Measurements from ENCODE around the gene MARCHF3. TPM values are rescaled to one million over a fixed set of nuclear protein-coding genes. Genes with fewer than 3 reads are reported as not detected.

MARCHF3 gene
- total and polyA plus RNA-seq, 2 donors from 2014 or later, result 1.5 to 8.0 TPM

DNA sequence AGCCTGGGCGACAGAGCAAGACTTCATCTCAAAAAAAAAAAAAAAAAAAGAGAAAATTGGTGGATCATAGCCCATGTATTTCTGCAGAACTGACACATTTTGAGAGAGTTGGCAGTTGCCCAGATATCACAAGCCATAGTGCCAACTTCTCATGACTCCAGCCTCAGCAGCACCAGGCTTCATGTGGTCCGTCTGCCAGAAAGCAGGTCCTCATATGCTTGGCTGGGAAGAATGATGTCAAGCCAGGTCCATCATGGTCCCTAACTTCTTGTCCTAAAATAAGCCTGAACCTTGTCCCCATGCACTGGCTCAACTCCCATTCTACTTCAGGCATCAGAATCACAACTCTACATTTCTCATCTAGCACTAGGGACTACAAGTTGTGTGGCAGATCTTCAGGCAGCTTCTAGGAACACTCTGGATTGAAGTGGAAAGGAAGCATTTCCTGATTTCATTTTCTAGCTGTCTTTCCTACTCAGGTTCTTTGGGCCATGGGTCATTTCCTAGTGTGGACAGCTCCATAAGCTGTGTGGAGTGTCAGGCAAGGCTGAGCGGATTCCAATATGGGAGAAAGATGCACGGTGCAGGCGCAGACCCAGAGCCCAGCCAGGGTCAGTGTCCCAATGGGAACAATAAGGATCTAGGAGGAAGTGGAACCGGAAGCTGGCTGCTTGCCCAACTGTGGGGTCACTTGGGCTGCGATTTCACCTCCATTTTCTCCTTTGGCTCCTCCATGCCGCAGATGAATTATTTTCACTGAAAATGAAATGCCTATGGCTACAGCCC is 163.3 kb downstream of the MARCHF3 start:
- H3K27ac ChIP-seq (ENCODE audit: low read depth in 2 of 2, low read length in 2 of 2), result no peak overlapping the region
- no peaks in the 10 kb centered on the region for H3K9me3 ChIP-seq (ENCODE audit: control insufficient read depth in 2 of 3, insufficient read depth in 1 of 3, low read length in 3 of 3)
- no peak overlapping the region for H3K4me3 ChIP-seq (ENCODE audit: low read length in 3 of 3)
- intact Hi-C loops (cut with DNase I), result no loop called here
- H3K27me3 ChIP-seq (ENCODE audit: control insufficient read depth, insufficient read depth, low read length), result no peaks in the 10 kb centered on the region
- peaks cover 0 to 6% (median 0%) of the 10 kb centered on the region in 3 donors for H3K4me1 ChIP-seq (ENCODE audit: control insufficient read depth in 2 of 3, insufficient read depth in 2 of 3, low read depth in 1 of 3, low read length in 3 of 3)
- no peak for FAIRE-seq
- no peak for DNase-seq
- TF ChIP-seq, protein P1, sequence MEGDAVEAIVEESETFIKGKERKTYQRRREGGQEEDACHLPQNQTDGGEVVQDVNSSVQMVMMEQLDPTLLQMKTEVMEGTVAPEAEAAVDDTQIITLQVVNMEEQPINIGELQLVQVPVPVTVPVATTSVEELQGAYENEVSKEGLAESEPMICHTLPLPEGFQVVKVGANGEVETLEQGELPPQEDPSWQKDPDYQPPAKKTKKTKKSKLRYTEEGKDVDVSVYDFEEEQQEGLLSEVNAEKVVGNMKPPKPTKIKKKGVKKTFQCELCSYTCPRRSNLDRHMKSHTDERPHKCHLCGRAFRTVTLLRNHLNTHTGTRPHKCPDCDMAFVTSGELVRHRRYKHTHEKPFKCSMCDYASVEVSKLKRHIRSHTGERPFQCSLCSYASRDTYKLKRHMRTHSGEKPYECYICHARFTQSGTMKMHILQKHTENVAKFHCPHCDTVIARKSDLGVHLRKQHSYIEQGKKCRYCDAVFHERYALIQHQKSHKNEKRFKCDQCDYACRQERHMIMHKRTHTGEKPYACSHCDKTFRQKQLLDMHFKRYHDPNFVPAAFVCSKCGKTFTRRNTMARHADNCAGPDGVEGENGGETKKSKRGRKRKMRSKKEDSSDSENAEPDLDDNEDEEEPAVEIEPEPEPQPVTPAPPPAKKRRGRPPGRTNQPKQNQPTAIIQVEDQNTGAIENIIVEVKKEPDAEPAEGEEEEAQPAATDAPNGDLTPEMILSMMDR (IDR thresholded peaks at IDR 0.05; ENCODE audit: borderline replicate concordance, extremely low read depth, insufficient read depth), result no peak
- no peak overlapping the region for H3K9ac ChIP-seq (ENCODE audit: low read length in 3 of 3)
- no peaks in the 10 kb centered on the region for H3K36me3 ChIP-seq (ENCODE audit: control insufficient read depth in 2 of 3, insufficient read depth in 3 of 3, low read length in 3 of 3)

DNA sequence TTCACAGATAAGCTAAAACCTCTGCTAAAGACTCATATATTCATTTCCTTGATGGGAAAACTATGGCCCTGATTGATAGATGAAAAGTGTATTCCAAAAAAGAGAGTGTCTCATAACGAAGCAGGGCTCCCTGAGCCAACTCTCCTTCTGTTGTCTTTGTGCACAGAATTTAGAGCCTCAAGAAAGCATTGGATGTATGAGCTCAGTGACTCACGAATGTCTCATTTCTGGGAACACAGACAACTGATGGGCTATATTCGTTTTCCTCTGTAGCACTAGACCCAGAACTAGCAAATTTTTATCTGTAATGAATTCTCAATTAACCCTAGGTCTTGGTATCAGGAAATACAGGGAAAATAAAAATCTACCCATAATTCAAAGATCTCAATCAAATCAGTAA is 165.1 kb downstream of the MARCHF3 start:
- Histone ChIP-seq H3K9me3 (ENCODE audit: control insufficient read depth in 2 of 3, insufficient read depth in 1 of 3, low read length in 3 of 3) (no peaks in the 10 kb centered on the region), H3K4me3 (ENCODE audit: low read length in 3 of 3) (no peak overlapping the region), H3K9ac (ENCODE audit: low read length in 3 of 3) (no peak overlapping the region), H3K27me3 (ENCODE audit: control insufficient read depth, insufficient read depth, low read length) (no peaks in the 10 kb centered on the region), H3K4me1 (ENCODE audit: control insufficient read depth in 2 of 3, insufficient read depth in 2 of 3, low read depth in 1 of 3, low read length in 3 of 3) (peaks cover 0 to 6% (median 0%) of the 10 kb centered on the region in 3 donors), H3K36me3 (ENCODE audit: control insufficient read depth in 2 of 3, insufficient read depth in 3 of 3, low read length in 3 of 3) (no peaks in the 10 kb centered on the region), H3K27ac (ENCODE audit: low read depth in 2 of 2, low read length in 2 of 2) (no peak overlapping the region)
- intact Hi-C loops (cut with DNase I), result no loop called here
- FAIRE-seq (no peak), DNase-seq (no peak)
- TF ChIP-seq, protein P1 (IDR thresholded peaks at IDR 0.05; ENCODE audit: borderline replicate concordance, extremely low read depth, insufficient read depth), result no peak

DNA sequence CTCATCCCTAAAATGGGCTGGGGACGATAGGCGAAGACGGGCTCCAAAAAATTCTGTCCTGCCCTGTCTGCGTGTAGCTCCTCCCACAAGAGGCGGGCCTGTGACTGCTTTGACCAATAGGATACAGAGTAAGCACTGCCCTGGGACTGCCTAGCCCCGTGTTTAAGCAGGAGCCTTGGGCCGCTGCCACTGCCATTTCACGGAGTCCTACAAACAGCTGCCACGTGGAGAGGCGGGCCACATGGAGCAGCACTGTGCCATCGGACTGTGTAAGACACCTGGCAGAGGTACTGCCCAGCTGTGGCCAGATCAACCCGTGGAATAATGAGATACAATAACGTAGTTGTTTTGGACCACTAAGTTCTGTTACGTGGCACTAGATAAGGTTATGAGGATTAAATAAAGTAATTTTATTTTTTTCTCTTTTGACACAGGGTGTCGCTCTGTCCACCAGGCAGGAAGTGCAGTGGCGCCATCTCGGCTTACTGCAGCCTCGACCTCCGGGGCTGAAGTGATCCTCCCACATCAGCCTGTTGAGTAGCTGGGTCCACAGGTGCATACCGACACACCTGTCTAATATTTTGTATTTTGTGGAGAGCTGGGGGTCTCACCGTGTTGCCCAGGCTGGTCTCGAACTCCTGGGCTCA is 166.2 kb downstream of the MARCHF3 start:
- no peak overlapping the region for H3K4me3 ChIP-seq (ENCODE audit: low read length in 3 of 3)
- no peaks in the 10 kb centered on the region for H3K36me3 ChIP-seq (ENCODE audit: control insufficient read depth in 2 of 3, insufficient read depth in 3 of 3, low read length in 3 of 3)
- H3K27me3 ChIP-seq (ENCODE audit: control insufficient read depth, insufficient read depth, low read length), result no peaks in the 10 kb centered on the region
- no peak overlapping the region for H3K27ac ChIP-seq (ENCODE audit: low read depth in 2 of 2, low read length in 2 of 2)
- no peak for DNase-seq
- intact Hi-C loops (cut with DNase I), result no loop called here
- H3K9ac ChIP-seq (ENCODE audit: low read length in 3 of 3), result no peak overlapping the region
- peaks cover 0 to 5% (median 0%) of the 10 kb centered on the region in 3 donors for H3K4me1 ChIP-seq (ENCODE audit: control insufficient read depth in 2 of 3, insufficient read depth in 2 of 3, low read depth in 1 of 3, low read length in 3 of 3)
- TF ChIP-seq, protein P1 (IDR thresholded peaks at IDR 0.05; ENCODE audit: borderline replicate concordance, extremely low read depth, insufficient read depth), result no peak
- H3K9me3 ChIP-seq (ENCODE audit: control insufficient read depth in 2 of 3, insufficient read depth in 1 of 3, low read length in 3 of 3), result no peaks in the 10 kb centered on the region
- no peak for FAIRE-seq
